Left renal pelvis (tissue), 4 donors: ENCODE results near the gene IMPA2. TPM values are rescaled to one million over a fixed set of nuclear protein-coding genes. Genes with fewer than 3 reads are reported as not detected.

Source experiments
- DNase-seq, 4 donors: peaks; one replicate each; pipeline ENCODE4 v3.0.0-alpha.2; 2013; ENCODE audit warnings: low read depth in 4 of 4, low spot score in 3 of 4
- polyA plus RNA-seq, 4 donors: library from polyadenylated mRNA; unstranded; fragments of 120-200 nt; gene quantifications; one replicate each; pipeline ENCODE4 v1.2.1, GENCODE V29; 2013; ENCODE audit not compliant: insufficient read length in 4 of 4

Gene IMPA2
- polyA plus RNA-seq, 4 donors, result 8.7 to 105 (median 81.7) TPM

DNA sequence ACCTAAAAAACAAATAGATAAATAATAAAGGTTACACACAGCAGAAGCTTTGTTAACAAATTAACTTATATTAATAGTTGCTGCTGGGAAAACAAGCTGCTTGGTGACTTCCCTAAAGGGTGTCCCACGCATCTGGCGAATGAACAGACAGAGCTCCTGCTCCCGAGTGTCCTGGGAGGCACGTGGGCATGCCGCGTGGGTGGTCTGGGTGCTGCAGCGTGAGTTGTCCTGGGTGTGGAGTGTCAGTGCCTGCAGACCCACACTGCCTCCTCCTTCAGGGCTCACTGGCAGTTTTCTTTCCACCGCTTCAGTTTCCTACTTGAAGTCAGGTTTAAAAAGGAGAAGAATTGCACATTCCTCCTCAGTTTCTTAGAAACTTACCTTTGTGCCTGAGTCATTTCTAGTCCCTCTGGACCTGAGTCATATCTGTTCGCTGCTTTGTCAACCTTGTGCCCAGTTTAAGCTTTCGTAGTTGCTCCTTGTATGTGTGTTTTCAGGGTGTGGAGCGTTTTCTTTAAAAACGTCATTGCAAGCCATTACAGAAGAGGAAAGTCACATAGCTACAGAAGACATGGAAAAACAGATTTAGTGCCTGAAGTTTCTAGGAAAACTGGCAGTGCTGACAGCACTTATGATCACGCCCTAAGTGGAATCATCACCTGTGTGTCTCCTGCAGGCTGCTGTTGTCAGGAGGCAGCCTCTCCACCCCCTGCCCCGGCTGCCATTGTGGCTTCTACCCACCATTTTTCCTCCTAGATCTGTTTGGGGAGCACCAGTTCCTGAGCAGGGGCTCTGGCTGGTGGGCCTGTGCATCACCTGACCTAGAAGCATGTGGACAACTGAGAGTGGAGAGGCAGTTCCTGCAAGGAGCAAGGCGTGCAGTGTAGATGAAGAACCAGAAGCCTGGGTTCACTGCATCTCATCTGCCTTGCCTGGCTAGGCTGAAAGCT is 24.5 kb downstream of the IMPA2 start:
- no peak for DNase-seq

DNA sequence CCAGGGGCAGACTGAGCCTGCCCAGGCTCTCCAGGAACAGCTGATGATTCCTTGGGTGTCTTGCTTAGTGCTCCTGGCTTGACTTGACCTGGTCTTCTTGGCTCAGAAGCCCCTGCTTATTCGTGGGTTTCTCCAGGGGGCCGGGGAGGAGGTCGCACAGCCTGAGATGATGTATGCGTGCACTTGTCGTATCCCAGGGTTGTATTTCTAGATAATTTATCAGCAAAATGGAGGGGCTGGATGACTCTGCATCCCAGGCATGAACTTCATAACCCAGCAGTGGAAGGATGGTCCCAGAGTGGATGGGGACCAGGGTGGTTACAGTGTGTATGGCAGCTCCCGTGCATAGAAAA is 25.2 kb downstream of the IMPA2 start:
- DNase-seq, result no peak

DNA sequence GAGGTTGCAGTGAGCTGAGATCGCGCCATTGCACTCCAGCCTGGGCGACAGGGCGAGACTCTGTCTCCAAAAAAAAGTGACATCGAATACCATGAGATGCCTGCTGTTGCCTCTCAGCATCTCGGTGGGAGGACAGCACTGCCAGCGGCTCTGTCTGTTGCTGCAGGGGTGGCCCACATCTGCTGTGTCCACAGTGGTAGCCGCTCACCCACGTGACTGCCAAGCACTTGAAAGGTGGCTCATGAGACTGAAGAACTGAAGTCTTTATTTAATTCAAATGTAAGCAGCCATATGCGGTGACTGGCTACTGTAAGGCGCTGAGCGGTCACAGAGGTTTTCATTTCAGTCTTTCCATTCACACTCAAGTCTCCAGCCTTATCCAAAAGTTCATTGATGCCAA is 25.8 kb downstream of the IMPA2 start:
- no peak for DNase-seq

DNA sequence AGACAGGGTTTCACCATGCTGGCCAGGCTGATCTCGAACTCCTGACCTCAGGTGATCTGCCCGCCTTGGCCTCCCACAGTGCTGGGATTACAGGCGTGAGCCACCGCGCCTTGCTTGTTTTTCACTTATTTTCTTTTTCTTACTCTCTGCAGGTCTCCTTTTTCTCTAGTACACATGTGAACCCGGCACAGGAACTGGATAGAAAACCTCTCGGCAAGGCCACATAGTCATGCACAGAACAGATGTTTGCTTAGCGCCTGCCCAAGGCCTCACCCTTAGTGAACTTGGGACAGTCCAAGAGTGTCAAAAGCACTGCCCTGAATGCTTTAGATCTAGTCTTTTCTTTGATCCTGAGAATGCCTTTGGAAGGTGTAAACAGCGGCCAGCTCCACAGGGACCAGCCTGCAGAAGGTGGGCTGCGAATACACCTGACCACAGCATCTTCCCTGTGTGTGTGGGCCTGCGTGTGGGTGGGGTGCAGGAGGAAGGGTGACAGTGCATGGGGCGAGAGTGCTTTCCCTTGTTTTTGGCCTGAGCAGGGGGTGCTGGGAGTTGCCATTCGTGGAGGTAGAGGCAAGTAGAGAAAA is 27.0 kb downstream of the IMPA2 start:
- no peak for DNase-seq

DNA sequence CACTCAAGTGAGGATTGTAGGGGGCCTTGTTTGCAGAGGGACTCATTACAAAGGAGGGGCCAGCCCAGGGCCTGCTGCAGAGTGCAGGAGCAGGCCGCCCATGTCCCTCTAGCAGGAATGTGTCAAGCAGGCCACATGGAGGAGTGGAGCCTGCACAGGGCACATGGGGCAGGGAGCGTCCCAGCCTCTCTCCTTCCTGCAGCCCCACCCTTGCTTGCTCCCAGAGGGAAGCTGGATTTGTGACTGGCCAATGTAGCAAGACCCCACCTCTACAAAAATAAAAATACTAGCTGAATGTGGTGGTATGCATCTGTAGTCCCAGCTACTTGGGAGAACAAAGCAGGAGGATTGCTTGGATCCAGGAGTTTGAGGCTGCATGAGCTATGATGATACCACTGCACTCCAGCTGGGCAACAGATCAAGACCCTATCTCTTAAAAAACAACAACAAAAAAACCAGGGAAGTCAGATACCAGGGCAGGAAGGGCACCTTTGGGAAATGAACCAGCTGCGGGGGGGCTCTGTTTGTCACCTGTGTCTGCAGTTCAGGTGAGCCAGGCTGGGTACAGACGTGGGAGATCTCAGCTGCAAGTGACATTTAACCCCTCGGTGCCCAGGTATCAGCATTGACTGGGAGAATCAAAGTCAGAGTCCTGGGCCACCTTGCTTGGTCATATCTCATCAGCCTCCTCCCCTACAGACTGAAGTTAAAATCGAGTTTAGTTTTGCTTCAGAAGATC is 27.7 kb downstream of the IMPA2 start:
- DNase-seq, result no peak

DNA sequence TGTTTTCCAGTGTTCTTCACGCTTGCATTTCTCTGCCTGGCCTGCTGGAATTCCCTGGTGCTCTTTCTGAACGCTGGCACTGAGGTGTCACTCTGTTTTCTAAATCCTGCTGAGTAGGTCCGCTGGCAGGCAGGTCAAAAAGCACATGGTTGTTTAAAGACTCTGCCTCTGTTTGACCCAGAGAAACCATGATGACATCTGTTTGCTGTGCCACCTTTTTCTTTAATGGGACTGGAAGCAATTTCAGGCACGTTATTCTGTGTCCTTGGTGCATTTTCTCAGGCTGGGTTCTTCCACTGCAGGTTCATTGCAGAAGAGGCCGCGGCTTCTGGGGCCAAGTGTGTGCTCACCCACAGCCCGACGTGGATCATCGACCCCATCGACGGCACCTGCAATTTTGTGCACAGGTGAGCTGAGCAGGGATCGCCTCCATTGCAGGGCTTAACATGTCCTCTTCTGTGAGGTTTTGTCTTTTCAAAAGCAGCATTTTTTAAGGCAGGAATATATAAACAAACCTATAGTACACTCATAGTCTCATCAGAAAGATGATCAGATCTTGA is 28.4 kb downstream of the IMPA2 start:
- DNase-seq, result no peak

DNA sequence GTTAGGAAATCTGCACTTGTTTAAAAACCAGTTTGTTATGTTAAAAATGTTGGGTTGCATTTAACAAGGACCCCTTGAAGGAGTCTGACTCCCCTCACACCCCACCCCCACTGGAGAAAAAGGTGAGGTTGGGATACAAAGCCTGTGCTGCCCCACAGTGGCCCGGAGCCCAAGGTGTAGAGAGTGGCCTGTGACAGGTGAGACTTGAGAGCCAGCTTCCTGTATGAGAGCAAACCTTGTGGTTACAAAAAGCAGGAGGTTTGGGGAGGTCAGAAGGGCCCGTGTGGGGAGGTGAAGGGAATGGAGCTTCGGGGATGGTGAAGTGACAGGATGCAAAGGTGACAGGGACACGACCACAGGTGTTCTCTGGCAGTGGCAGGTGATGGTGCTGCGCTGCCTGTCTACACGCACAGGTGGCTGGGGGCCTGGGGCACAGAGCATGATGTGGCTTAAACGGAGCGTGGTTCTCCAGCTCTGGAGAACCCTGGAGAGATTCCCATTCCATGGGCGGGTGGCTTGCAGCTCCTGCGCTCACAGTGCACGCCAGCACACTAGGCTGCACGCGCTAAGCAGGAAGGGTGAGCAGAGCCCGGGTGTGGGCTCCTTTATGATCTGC is 29.0 kb downstream of the IMPA2 start:
- DNase-seq, result no peak

DNA sequence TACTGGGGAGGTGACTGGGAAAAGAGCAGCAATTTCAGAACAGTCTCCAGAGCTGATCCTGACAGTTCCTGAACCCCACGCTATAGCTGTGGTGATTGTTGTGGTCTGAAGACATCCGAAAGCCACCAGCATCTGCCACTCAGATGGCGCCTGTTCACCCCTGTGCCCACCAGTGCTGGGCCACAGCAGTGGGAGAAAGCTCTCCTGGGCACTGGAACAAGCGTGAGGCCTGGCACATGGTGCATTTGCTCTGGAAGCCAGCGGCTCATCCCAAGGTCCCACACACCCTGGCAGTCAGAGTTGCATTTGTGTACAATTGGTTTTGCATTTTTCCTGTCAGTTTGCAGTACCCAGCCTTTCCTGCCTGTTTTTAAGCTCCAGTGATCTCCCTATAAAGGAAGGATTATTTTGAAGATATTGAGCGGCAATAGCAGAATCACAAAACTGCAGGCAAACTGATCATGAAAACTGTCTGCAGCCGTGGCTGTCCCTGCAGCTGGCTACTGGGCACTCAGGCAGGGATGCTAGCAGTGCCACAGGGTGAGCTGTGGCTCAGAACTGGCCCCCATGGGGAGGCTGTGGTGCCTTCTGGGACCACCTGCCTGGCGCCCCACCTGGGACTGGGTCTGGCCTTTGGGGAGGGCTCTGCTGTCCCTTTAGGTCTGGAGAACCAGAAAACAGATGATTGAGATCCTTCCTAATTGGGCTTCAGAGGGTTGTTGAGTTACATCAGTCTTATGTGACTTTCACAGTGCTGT is 30.1 kb downstream of the IMPA2 start:
- DNase-seq, result no peak

DNA sequence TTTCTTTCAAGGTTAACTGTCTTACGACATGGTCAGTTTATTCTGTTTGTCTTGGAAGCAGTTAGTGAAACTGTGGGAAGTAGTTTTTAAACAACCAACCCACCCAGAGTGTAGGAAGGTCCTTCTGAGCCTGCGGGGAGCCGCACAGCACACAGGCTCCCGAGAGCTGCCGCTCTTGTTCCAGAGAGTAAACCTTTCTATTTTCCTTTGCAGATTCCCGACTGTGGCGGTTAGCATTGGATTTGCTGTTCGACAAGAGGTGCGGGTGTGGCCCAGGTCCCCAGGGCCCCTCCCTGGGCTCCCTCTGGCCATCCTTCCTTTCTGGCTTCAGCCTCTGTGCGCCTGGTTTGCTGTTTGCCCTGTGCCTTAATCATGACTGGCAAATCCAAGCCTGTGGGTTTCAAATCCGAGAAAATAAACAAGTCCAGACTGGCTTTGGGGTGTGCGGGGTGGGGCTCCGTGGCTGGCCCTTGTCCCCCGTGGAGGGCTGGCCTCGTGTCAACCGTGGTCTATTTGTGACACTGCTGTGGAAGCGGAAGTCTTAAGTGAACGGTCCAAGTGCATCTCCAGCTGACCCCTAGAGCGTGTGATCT is 30.7 kb downstream of the IMPA2 start:
- no peak for DNase-seq

DNA sequence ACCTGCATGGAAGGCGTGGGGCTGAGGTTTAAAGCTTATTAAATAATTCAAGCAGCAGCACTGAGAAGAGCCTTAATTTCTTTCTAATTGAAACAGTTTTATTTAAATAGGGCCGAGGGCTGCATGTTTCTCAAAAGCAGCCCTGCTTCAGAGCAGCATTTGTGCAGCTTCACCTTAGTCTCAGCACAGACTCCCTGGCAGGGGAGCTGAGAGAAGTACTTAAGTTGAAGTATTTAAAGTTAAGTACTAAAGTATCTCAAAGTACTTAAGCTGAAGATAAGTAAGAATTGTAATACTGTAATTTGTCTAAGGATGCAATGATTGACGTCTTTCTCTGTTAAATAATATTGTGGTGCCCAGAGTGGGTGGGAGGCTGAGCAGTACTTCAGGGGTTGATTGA is 31.4 kb downstream of the IMPA2 start:
- no peak for DNase-seq

DNA sequence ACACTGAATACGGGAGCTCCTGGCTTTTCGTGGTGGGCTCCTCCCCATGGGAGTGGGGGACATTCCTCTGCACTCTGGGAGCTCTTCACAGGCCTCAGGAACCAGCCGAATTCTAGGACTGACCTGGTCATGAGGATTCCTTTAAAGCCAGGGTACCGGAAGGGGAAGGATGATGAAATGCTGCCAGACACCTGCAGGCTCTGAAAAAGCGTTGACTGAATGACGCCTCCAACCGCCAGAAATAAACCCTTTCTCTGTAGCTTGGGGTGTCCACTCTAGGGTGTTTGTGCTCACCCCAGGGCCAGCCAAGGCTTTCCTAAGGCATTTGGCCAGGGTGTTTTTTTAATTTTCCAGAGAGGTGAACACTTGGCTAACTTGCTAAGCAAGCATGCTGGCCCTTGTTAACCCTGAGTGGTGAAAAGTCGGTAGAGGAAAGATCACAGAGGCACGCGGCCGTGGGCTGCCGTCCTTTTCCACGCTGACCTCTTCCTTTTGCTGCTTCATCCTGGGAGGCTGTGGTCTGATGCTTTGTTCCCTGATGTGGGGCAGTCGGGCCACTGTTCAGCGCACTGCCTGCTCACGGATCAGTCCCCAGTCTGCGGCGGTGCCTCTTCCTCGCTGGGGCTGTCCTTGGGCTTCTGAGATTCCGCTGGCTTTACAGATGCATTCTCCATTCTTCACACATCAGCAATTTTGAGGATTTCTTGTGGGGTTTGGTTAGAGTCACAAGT is 32.0 kb downstream of the IMPA2 start:
- DNase-seq, result no peak

DNA sequence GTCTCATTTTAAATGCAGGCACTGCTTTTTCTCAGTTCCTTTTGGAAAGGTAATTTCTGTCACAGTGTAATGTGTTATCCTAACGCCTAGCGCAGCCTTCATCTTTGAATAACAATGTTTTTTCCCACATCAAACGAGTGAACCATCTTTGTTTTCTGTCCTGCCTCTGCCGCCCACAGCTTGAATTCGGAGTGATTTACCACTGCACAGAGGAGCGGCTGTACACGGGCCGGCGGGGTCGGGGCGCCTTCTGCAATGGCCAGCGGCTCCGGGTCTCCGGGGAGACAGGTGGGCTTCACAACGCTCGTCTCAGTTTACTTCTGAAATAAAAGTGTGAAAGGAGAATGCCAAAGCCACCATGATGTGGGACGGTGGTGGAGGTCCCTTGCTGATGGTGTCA is 32.8 kb downstream of the IMPA2 start:
- no peak for DNase-seq

DNA sequence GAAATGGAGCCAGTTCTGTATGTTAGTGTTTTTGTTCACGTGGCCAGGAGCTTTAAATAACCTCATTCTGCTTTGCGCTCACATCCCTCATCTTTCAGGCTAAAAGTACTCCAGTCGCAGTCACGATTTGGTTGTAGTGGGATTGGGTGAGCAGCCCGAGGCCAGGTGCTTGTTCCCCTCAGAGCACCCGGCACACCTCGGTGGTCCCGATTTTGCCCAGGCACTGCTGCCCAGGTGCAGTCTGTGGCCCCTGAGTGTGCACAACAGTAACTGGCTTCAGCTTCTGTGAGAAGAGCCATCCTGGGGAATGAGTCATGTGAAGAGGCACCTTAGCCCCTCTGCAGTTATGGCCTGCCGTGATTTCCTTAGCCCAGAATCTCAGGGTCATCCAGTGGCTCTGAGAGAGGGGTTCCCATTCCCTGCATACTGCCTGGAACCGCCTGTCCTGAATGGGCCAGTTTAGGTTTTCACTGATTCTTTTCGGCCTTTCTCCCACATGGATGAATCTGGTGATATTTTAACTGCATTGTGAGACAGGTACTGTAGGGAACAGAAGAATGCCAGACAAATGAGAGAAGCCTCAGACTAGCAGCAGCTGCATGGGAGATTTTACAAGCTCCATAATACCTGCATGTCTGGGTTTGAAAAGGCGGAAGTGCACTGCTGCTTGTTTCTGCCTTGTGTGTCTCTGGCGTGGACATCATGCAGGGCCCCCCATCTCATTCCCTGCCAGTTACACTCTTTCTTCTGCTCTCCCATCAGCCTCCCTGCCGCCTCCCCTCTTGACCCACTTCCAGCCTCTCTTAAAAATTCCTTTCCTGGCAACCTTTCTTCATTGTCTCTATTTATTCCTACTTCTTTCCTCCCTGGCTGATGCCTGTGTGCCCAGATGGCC is 33.5 kb downstream of the IMPA2 start:
- DNase-seq, result no peak

DNA sequence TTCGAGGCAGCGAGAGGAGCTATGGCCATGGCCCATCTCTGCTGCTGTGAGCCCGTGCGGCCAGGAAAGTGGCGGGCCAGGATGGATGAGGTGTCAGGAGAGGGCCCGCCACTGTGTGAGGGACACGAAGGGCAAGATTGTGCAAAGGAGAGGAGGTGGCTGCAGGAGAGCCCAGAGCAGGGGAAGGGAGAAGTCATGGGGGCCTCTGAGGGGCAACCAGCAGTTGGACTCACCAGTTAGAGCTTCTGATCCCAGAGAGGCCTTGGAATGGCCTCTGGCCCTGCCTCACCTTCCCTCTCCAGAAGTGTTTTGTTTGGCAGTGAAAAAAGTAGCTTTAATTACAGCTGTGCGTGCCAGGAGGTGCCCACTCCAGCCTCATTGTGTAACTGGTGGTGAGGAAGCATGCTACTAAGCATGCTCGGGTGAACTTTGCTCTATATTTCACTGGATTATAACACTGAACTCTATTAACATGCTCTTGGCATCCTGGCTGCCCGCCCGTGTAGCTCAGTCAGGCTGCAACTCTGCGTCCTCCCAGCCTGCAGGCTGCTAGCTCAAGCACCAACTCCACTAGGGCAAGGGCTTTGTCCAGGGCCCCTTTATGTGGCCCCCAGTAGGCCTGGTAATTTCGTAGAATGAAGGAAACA is 34.2 kb downstream of the IMPA2 start:
- DNase-seq, result no peak

DNA sequence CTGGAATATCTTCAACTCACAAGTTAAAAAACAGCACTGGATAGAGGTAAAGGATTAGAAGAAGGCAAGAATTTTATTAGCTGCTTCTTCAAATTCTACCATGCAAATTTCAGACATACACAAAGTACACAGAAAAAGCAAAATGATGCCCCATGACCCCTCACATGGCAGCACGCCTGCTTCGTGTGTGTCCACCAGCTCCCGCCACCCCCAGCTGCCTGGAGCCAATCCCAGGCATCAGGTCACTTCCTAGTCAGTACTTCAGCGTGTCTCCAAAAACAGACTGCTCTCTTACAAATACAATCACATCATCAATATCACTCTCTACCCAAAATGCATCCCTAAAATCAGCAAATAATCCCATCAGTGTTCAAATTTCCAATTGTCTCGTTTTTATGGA is 35.8 kb downstream of the IMPA2 start:
- DNase-seq, result no peak

DNA sequence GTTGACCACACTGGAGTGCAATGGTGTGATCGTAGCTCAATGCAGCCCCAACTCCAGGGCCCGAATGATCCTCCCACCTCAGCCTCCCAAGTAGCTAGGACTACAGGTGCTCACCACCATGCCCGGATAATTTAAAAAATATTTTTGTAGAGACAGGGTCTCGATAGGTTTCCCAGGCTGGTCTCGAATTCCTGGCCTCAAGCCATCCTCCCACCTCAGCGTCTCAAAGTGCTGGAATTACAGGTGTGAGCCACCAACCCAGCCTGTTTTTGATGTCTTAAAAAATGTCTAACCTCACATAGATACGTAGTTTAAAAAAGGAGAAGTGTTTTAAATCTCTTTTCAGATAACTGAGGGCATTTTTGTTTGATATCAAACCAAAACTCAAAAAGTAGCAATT is 37.6 kb downstream of the IMPA2 start:
- DNase-seq, result no peak

DNA sequence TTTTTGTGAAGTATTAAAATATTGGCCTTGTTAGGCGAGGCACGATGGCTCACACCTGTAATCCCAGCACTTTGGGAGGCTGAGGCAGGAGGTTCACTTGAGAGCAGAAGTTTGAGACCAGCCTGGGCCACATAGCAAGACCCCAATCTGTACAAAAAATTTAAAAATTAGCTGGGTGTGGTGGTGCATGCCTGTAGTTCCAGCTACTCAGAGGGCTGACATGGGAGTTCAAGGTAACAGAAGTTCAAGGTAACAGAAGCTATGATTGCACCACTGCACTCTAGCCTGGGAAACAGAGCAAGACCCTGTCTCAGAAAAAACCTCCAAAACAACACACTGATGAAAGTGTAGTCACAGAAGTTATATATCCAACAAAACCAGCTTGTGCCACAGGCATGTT is 39.8 kb downstream of the IMPA2 start:
- DNase-seq, result no peak

DNA sequence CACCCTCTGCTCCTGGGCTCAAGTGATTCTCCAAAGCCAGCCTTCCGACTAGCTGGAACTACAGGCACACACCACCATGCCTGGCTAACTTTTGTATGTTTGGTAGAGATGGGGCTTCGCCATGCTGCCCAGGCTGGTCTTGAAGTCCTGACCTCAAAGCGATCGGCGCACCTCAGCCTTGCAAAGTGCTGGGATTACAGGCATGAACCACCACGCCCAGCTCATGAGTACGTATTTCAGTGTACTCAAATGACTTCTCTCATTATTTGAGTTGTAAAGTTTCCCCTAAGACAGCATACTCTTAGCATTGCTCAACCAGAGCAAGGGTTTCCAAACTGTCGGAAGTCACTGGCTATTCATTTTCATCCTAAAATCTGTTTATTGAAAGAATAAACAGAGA is 40.3 kb downstream of the IMPA2 start:
- DNase-seq, result no peak
